ENCODE results near the gene C3orf49.

GRCh38 chr3:63795438-63795837, 23.7 kb upstream of the C3orf49 start:
- TF ChIP-seq IRF1 (CRISPR knock-in tag; IDR thresholded peaks at IDR 0.05; ENCODE audit: borderline replicate concordance) (no peak), ETS1 (conservative IDR thresholded peaks at IDR 0.05; ENCODE audit: control insufficient read depth, low read depth, low read length) (no peak), GABPA (tag; conservative IDR thresholded peaks at IDR 0.05; ENCODE audit: low read depth) (no peak), GTF2F1 (IDR thresholded peaks at IDR 0.05; ENCODE audit: low read depth, low read length) (no peak)

All from K562 (cell line).